Measurements from ENCODE around the gene ATP1B3. TPM values are rescaled to one million over a fixed set of nuclear protein-coding genes. Genes with fewer than 3 reads are reported as not detected.

The ATP1B3 gene
- total and polyA plus RNA-seq, 9 of the 15 experiments (the other 6 are each of a cell fraction or from before 2014, with no cell fraction given) = 48.3 to 202 (median 123) TPM

DNA sequence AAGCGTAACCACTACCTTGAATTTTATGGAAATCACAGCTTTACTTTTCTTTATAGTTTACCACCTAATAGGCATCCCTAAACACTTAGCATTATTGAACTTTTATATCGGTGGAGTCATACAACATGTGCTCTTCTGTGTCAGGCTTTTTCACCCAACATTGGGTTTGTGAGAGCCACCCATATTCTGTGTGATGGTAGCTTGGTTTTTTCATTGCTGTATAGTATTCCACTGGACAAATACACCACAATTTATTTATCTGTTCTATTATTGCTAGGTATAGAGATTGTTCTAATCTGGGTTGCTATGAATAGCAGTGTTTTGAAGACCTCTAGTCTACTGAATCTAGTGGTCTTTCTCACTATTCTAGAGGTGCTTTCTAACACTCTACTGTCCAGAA is 31.6 kb upstream of the ATP1B3 start (continued):
- TF ChIP-seq C11orf30 (IDR thresholded peaks at IDR 0.05; ENCODE audit: low read depth) = no peak
- TF ChIP-seq BCOR (IDR thresholded peaks at IDR 0.05) = peak; percentile 55; the same call in 1 of the 2 replicates
- TF ChIP-seq, protein P1, sequence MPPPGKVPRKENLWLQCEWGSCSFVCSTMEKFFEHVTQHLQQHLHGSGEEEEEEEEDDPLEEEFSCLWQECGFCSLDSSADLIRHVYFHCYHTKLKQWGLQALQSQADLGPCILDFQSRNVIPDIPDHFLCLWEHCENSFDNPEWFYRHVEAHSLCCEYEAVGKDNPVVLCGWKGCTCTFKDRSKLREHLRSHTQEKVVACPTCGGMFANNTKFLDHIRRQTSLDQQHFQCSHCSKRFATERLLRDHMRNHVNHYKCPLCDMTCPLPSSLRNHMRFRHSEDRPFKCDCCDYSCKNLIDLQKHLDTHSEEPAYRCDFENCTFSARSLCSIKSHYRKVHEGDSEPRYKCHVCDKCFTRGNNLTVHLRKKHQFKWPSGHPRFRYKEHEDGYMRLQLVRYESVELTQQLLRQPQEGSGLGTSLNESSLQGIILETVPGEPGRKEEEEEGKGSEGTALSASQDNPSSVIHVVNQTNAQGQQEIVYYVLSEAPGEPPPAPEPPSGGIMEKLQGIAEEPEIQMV (tag; conservative IDR thresholded peaks at IDR 0.05; ENCODE audit: low read depth) = no peak
- no peak for TF ChIP-seq SAFB2 (IDR thresholded peaks at IDR 0.05; ENCODE audit: borderline replicate concordance, low read depth, low read length, severe bottlenecking)
- TF ChIP-seq HLTF (IDR thresholded peaks at IDR 0.05) = no peak
- TF ChIP-seq EZH2 (IDR thresholded peaks at IDR 0.05; ENCODE audit: borderline replicate concordance, low read depth, low read length) = no peak
- TF ChIP-seq ZSCAN29 (IDR thresholded peaks at IDR 0.05) = no peak
- no peak for TF ChIP-seq NR1H2 (CRISPR knock-in tag; IDR thresholded peaks at IDR 0.05)
- TF ChIP-seq IFI16 (CRISPR knock-in tag; IDR thresholded peaks at IDR 0.05) = no peak
- no peak for TF ChIP-seq GABPA (tag; conservative IDR thresholded peaks at IDR 0.05; ENCODE audit: low read depth)
- no peak for TF ChIP-seq JUND (IDR thresholded peaks at IDR 0.05; ENCODE audit: borderline replicate concordance, low read depth, low read length)
- TF ChIP-seq JUND (tag; IDR thresholded peaks at IDR 0.05; ENCODE audit: borderline replicate concordance, low read depth, low read length) = no peak
- no peak for TF ChIP-seq EGR1 (conservative IDR thresholded peaks at IDR 0.05)
- no peak for TF ChIP-seq ETV5 (CRISPR knock-in tag; IDR thresholded peaks at IDR 0.05; ENCODE audit: low read depth)
- TF ChIP-seq SP1 (CRISPR knock-in tag; IDR thresholded peaks at IDR 0.05) = no peak
- no peak for TF ChIP-seq ZNF253 (CRISPR knock-in tag; conservative IDR thresholded peaks at IDR 0.05)
- no peak for TF ChIP-seq SMARCA4 (IDR thresholded peaks at IDR 0.05)
- TF ChIP-seq ZNF124 (CRISPR knock-in tag; IDR thresholded peaks at IDR 0.05) = no peak
- TF ChIP-seq MCM3 (IDR thresholded peaks at IDR 0.05) = no peak
- TF ChIP-seq NCOR1 (IDR thresholded peaks at IDR 0.05) = no peak
- TF ChIP-seq TEAD2 (tag; IDR thresholded peaks at IDR 0.05) = no peak
- TF ChIP-seq RBM25 (IDR thresholded peaks at IDR 0.05; ENCODE audit: low read depth, low read length, severe bottlenecking) = peak; percentile 81
- TF ChIP-seq XRCC4 (IDR thresholded peaks at IDR 0.05; ENCODE audit: extremely low read depth, insufficient read depth, insufficient read length) = no peak
- TF ChIP-seq MTA1 (IDR thresholded peaks at IDR 0.05; ENCODE audit: borderline replicate concordance) = no peak
- TF ChIP-seq ADNP (tag; IDR thresholded peaks at IDR 0.05) = peak; percentile 70; the same call in 1 of the 2 replicates
- TF ChIP-seq CCAR2 (IDR thresholded peaks at IDR 0.05; ENCODE audit: low read depth, low read length) = no peak
- no peak for TF ChIP-seq ARID2 (IDR thresholded peaks at IDR 0.05)
- TF ChIP-seq ZNF830 (CRISPR knock-in tag; IDR thresholded peaks at IDR 0.05) = no peak
- TF ChIP-seq KDM1A (IDR thresholded peaks at IDR 0.05) = peak in 1 of 2 experiments; percentile 33; a peak in 1 of 4 replicates
- no peak for TF ChIP-seq SPI1 (IDR thresholded peaks at IDR 0.05; ENCODE audit: borderline replicate concordance, low read depth, low read length)
